HCT116 (cell line): Measurements from ENCODE around the gene PRDM7. TPM values are rescaled to one million over a fixed set of nuclear protein-coding genes. Genes with fewer than 3 reads are reported as not detected.

Experiments used
- ATAC-seq: fragments of 200-7000 bp; cut with Tn5 transposase; 2 replicates; pipeline ENCODE4 v1.9.1; 2020; ENCODE audit warnings: mild to moderate bottlenecking, moderate library complexity
- BruUV-seq: library from RNA; stranded (reverse); fragments of 400-500 nt; replicated peaks from 2 replicates; lab custom pipeline; 2021; lab: Mats Ljungman, UMichigan
- CTCF ChIA-PET: fragments of 300-600 bp; sonication (Branson Sonifier 250); formaldehyde crosslinking; loops from one replicate; lab custom pipeline; 2021; ENCODE audit warnings: antibody characterized with exemption; lab: Charles Lee
- POLR2A ChIA-PET: fragments of 300-600, 350-600 bp; sonication (Branson Sonifier 250); formaldehyde crosslinking; loops from one replicate; lab custom pipeline; 2021; ENCODE audit warnings: antibody characterized with exemption; lab: Charles Lee
- RAD21 ChIA-PET, 2 experiments: fragments of 300-600 bp; sonication (Branson Sonifier 250); formaldehyde crosslinking; loops; one replicate each; lab custom pipeline; 2023; ENCODE audit warnings: low total read pairs in 2 of 2; ENCODE audit not compliant: uncharacterized antibody in 2 of 2, unreplicated experiment in 2 of 2, low non-redundant PET in 1 of 2; lab: Charles Lee
- DNase-seq: peaks from one replicate; pipeline ENCODE4 v3.0.0-alpha.2; 2010; ENCODE audit warnings: low read depth, low spot score
- H2AFZ ChIP-seq: fragments of 200-600 bp; shearing (Covaris generic), sonication (generic); 2 replicates; pipeline ENCODE4 v1.6.1; 2017; ENCODE audit warnings: low read depth, mixed run types, mixed read lengths, antibody characterized with exemption, low read length; ENCODE audit not compliant: poor library complexity, severe bottlenecking
- H3K27ac ChIP-seq: 2 replicates; pipeline ENCODE4 v1.5.1; 2012; ENCODE audit warnings: low read depth, low read length
- H3K27me3 ChIP-seq: fragments of 200-600 bp; sonication (generic); 2 replicates; pipeline ENCODE4 v1.6.1; 2016; ENCODE audit warnings: mixed run types, low read length, mixed read lengths; ENCODE audit not compliant: insufficient read depth
- H3K36me3 ChIP-seq, 2 experiments: fragments of 200-500 bp in 1 of 2; fragments of 200-600 bp in 1 of 2; sonication (Bioruptor generic) in 1 of 2; sonication (generic) in 1 of 2; 2 replicates each; pipeline versions ENCODE4 v1.5.1 to v1.6.1; 2014 to 2016; ENCODE audit warnings: low read length in 2 of 2, inconsistent platforms in 1 of 2, mixed read lengths in 1 of 2, mixed run types in 1 of 2; ENCODE audit not compliant: insufficient read depth in 2 of 2, control insufficient read depth in 1 of 2
- H3K4me1 ChIP-seq, 2 experiments: fragments of 200-600 bp in 1 of 2; sonication (generic) in 1 of 2; 2 replicates each; pipeline versions ENCODE4 v1.5.1 to v1.6.1; 2012 to 2017; ENCODE audit warnings: low read length in 2 of 2, inconsistent platforms in 1 of 2, mild to moderate bottlenecking in 1 of 2, mixed read lengths in 1 of 2, mixed run types in 1 of 2, moderate library complexity in 1 of 2; ENCODE audit not compliant: insufficient read depth in 2 of 2, control insufficient read depth in 1 of 2
- H3K4me2 ChIP-seq: fragments of 200-600 bp; sonication (generic); 2 replicates; pipeline ENCODE4 v1.6.1; 2017; ENCODE audit warnings: mixed run types, low read length, mixed read lengths
- H3K4me3 ChIP-seq, 2 experiments: fragments of 200-600 bp in 1 of 2; sonication (generic) in 1 of 2; replicated peaks in 1 of 2; 2 replicates each; pipeline ENCODE4 v1.5.1; 2011 to 2016; ENCODE audit warnings: low read length in 2 of 2, control low read depth in 1 of 2, low read depth in 1 of 2, mild to moderate bottlenecking in 1 of 2, mixed read lengths in 1 of 2, mixed run types in 1 of 2
- H3K79me2 ChIP-seq: fragments of 200-600 bp; sonication (generic); 2 replicates; pipeline ENCODE4 v1.6.1; 2017; ENCODE audit warnings: mild to moderate bottlenecking, mixed run types, low read length, moderate library complexity, mixed read lengths; ENCODE audit not compliant: insufficient read depth
- H3K9ac ChIP-seq: fragments of 200-600 bp; sonication (generic); 2 replicates; pipeline ENCODE4 v1.6.1; 2016; ENCODE audit warnings: low read length, mixed read lengths
- H3K9me2 ChIP-seq: fragments of 200-600 bp; sonication (generic), shearing (Covaris generic); 2 replicates; pipeline ENCODE4 v1.6.1; 2017; ENCODE audit warnings: mixed run types, mild to moderate bottlenecking, moderate library complexity; ENCODE audit not compliant: insufficient read depth
- H3K9me3 ChIP-seq, 2 experiments: fragments of 200-500 bp in 1 of 2; fragments of 200-600 bp in 1 of 2; sonication (Bioruptor generic) in 1 of 2; sonication (generic) in 1 of 2; 2 replicates each; pipeline ENCODE4 v1.6.1; 2014 to 2017; ENCODE audit warnings: low read length in 2 of 2, mixed read lengths in 2 of 2, inconsistent platforms in 1 of 2, low read depth in 1 of 2, mild to moderate bottlenecking in 1 of 2, mixed run types in 1 of 2, moderate library complexity in 1 of 2; ENCODE audit not compliant: control insufficient read depth in 1 of 2, insufficient read depth in 1 of 2
- H4K20me1 ChIP-seq: fragments of 200-600 bp; sonication (generic), shearing (Covaris generic); 2 replicates; pipeline ENCODE4 v1.6.1; 2017; ENCODE audit warnings: mixed run types, mild to moderate bottlenecking, moderate library complexity; ENCODE audit not compliant: insufficient read depth
- CEBPB ChIP-seq: IDR thresholded peaks from 2 replicates; pipeline ENCODE4 v1.6.1; 2012; ENCODE audit warnings: low read depth
- CTCF ChIP-seq, 3 experiments: fragments of 200-600 bp in 1 of 3; sonication (generic) in 1 of 3; IDR thresholded peaks in 2 of 3; conservative IDR thresholded peaks in 1 of 3; 2 replicates each; pipeline ENCODE4 v1.5.1; 2012 to 2017; ENCODE audit warnings: low read depth in 2 of 3, low read length in 2 of 3, antibody characterized with exemption in 1 of 3, borderline replicate concordance in 1 of 3, control low read depth in 1 of 3, mild to moderate bottlenecking in 1 of 3, mixed read lengths in 1 of 3, mixed run types in 1 of 3, moderate library complexity in 1 of 3; ENCODE audit not compliant: insufficient read depth in 1 of 3
- EGR1 ChIP-seq: IDR thresholded peaks from 2 replicates; pipeline ENCODE4 v1.6.1; 2012; ENCODE audit warnings: low read depth
- ELF1 ChIP-seq: IDR thresholded peaks from 2 replicates; pipeline ENCODE4 v1.6.1; 2012; ENCODE audit warnings: low read depth, borderline replicate concordance
- EZH2 ChIP-seq: fragments of 200-600 bp; sonication (generic); IDR thresholded peaks from 2 replicates; pipeline ENCODE4 v1.6.1; 2017; ENCODE audit warnings: antibody characterized with exemption, mixed run types
- JUND ChIP-seq: IDR thresholded peaks from 2 replicates; pipeline ENCODE4 v1.6.1; 2012
- POLR2A ChIP-seq: IDR thresholded peaks from 2 replicates; pipeline ENCODE4 v1.7.0; 2011; ENCODE audit warnings: borderline replicate concordance; ENCODE audit not compliant: insufficient read depth, insufficient read length; ENCODE audit errors: extremely low read depth
- POLR2AphosphoS5 ChIP-seq: IDR thresholded peaks from 2 replicates; pipeline ENCODE4 v1.6.1; 2011; ENCODE audit warnings: mild to moderate bottlenecking, low read depth, low read length, moderate library complexity
- REST ChIP-seq: IDR thresholded peaks from 2 replicates; pipeline ENCODE4 v1.6.1; 2012; ENCODE audit warnings: low read depth
- SIN3A ChIP-seq: IDR thresholded peaks from 2 replicates; pipeline ENCODE4 v1.6.1; 2012; ENCODE audit warnings: low read depth
- SP1 ChIP-seq: IDR thresholded peaks from 2 replicates; pipeline ENCODE4 v1.6.1; 2012; ENCODE audit warnings: low read depth
- intact Hi-C: fragments of 100-400 bp; cut with micrococcal nuclease; formaldehyde crosslinking; loops from 2 replicates; pipeline ENCODE4 v1.10.0; 2022
- total RNA-seq: library from RNA; stranded (reverse); gene quantifications from one replicate; pipeline ENCODE4 v1.2.1, GENCODE V29; 2021; ENCODE audit not compliant: unreplicated experiment

PRDM7 gene
- total RNA-seq, 1 experiment from 2014 or later = 0.07 TPM

GRCh38 chr16:90018297-90018651, 58.9 kb downstream of the PRDM7 start (continued):
- no peak for TF ChIP-seq REST

- RAD21 ChIA-PET = no interaction called here
- no peaks in the 10 kb centered on the region for H4K20me1 ChIP-seq
- no peaks in the 10 kb centered on the region for H3K9me2 ChIP-seq
- no peak overlapping the region for H2AFZ ChIP-seq
- H3K9ac ChIP-seq = no peak overlapping the region
- TF ChIP-seq CEBPB (no peak), POLR2A (no peak), SIN3A (no peak), CTCF (IDR thresholded peaks at IDR 0.05 in 2 of 3, conservative IDR thresholded peaks at IDR 0.05 in 1 of 3; ENCODE audit: borderline replicate concordance in 1 of 3, insufficient read depth in 1 of 3, low read depth in 2 of 3, low read length in 2 of 3) (no peak), EZH2 (no peak), JUND (no peak), ELF1 (no peak), EGR1 (no peak), SP1 (no peak), POLR2AphosphoS5 (no peak)
- TF ChIP-seq, all 23 proteins: peak for 0
- ChIA-PET POLR2A (no interaction called here), CTCF (no interaction called here)
- no TSS peak for BruUV-seq
- H3K9me3 ChIP-seq = no peaks in the 10 kb centered on the region
- no peak for ATAC-seq
- H3K27ac ChIP-seq = no peak overlapping the region
- H3K36me3 ChIP-seq = peaks cover 9 to 11% of the 10 kb centered on the region in 2 experiments; a peak in 1 of 4 replicates
- no peaks in the 10 kb centered on the region for H3K27me3 ChIP-seq
- peaks cover 41% of the 10 kb centered on the region for H3K79me2 ChIP-seq
- peaks cover 21 to 28% of the 10 kb centered on the region in 2 experiments for H3K4me1 ChIP-seq
- H3K4me2 ChIP-seq = no peak overlapping the region
- intact Hi-C loops = no loop called here
- H3K4me3 ChIP-seq = no peak overlapping the region
- DNase-seq = no peak
Observed at GRCh38 chr16:90016339-90016950, 60.7 kb downstream of the PRDM7 start.
